Measurements from ENCODE around the gene OR8B4. TPM values are rescaled to one million over a fixed set of nuclear protein-coding genes. Genes with fewer than 3 reads are reported as not detected.
"Not testable (repeated sequence)": the region's sequence is repeated elsewhere in the genome, so short reads cannot be mapped to it uniquely, and the experiment has no call there.

The OR8B4 gene
- total RNA-seq, 4 donors from 2014 or later, result not detected

GRCh38 chr11:124460459-124460858 lies 35.8 kb upstream of the OR8B4 start:
- H3K4me1 ChIP-seq, result no peaks in the 10 kb centered on the region
- no peak for DNase-seq
- no peak for TF ChIP-seq CTCF (IDR thresholded peaks at IDR 0.05)
- TF ChIP-seq POLR2A (IDR thresholded peaks at IDR 0.05), result no peak
- no peak for TF ChIP-seq POLR2AphosphoS5 (IDR thresholded peaks at IDR 0.05)
- no peak for TF ChIP-seq EP300 (IDR thresholded peaks at IDR 0.05; ENCODE audit: low read depth)
- in situ Hi-C loops (cut with MboI; ENCODE audit: low pct_ligation_motif_present in 1 of 4, low pct_unique_long_range_greater_than_20kb in 1 of 4, low sequenced_read_pairs in 3 of 4), result no loop called here
- intact Hi-C loops (cut with DNase I; ENCODE audit: low total_unique reads), result no loop called here
- H3K27me3 ChIP-seq, result no peaks in the 10 kb centered on the region
- H3K36me3 ChIP-seq, result no peaks in the 10 kb centered on the region
- H3K9me3 ChIP-seq, result no peaks in the 10 kb centered on the region
- H3K4me3 ChIP-seq, result no peak overlapping the region
- WGBS, 2 donors (ENCODE audit: low coverage in 1 of 2), result 41 to 75% methylated on average over 1 of the region's 1 CpG
- no peak overlapping the region for H3K27ac ChIP-seq

DNA sequence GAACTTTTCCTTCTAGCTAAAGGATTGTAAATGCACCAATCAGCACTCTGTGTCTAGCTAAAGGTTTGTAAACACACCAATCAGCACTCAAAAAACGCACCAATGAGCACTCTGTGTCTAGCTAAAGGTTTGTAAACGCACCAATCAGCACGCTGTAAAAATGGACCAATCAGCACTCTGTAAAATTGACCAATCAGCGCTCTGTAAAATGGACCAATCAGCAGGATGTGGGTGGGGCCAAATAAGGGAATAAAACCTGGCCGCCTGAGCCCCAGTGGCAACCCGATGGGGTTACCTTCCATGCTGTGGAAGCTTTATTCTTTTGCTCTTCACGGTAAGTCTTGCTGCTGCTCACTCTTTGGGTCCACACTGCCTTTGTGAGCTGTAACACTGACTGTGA lies 34.7 kb upstream of the OR8B4 start:
- in situ Hi-C loops (cut with MboI; ENCODE audit: low pct_ligation_motif_present in 1 of 4, low pct_unique_long_range_greater_than_20kb in 1 of 4, low sequenced_read_pairs in 3 of 4); DNase-seq: not testable (repeated sequence)
- 87% methylated on average over 7 of the region's 7 CpGs; no CpG with 5 or more reads in 1 of the 2 donors for WGBS, 2 donors (ENCODE audit: low coverage in 1 of 2)

DNA sequence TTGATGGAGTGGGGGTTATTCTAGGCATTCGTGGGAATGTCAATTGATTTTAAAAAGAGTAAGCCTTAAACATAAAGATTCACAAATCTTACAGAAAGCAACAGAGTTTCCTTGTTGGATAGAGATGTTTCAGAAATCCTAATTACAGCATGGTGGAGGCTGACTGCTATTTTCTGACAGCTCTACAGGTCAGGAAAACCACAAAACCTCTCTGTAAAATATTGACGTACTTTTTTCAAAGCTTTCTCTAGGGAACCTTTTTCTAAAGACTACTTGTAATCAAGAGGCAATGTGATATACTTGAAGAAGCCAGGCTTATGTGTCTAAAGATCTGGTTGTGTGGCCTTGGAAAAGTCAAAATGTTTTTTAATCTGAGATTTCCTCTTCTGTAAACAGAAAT lies 29.9 kb upstream of the OR8B4 start:
- WGBS, 2 donors (ENCODE audit: low coverage in 1 of 2), result 57 to 67% methylated on average over 2 of the region's 2 CpGs
- intact Hi-C loops (cut with DNase I; ENCODE audit: low total_unique reads), result no loop called here

More for the DNA sequence above, 34.7 kb upstream of the OR8B4 start:
- intact Hi-C loops (cut with DNase I; ENCODE audit: low total_unique reads); H3K27ac ChIP-seq; H3K4me3 ChIP-seq; H3K27me3 ChIP-seq; H3K4me1 ChIP-seq; H3K36me3 ChIP-seq; H3K9me3 ChIP-seq: not testable (repeated sequence)

GRCh38 chr11:124446916-124447315 lies 22.2 kb upstream of the OR8B4 start:
- H3K4me1 ChIP-seq, result no peaks in the 10 kb centered on the region
- H3K27me3 ChIP-seq, result no peaks in the 10 kb centered on the region
- no peak for TF ChIP-seq CTCF (IDR thresholded peaks at IDR 0.05)
- DNase-seq, result no peak
- in situ Hi-C loops (cut with MboI; ENCODE audit: low pct_ligation_motif_present in 1 of 4, low pct_unique_long_range_greater_than_20kb in 1 of 4, low sequenced_read_pairs in 3 of 4) (no loop called here), intact Hi-C loops (cut with DNase I; ENCODE audit: low total_unique reads) (no loop called here)
- 61 to 64% methylated on average over 1 of the region's 1 CpG for WGBS, 2 donors (ENCODE audit: low coverage in 1 of 2)
- H3K36me3 ChIP-seq, result no peaks in the 10 kb centered on the region
- H3K9me3 ChIP-seq, result no peaks in the 10 kb centered on the region
- H3K4me3 ChIP-seq, result no peak overlapping the region
- no peak overlapping the region for H3K27ac ChIP-seq

More for the DNA sequence above, 29.9 kb upstream of the OR8B4 start:
- Histone ChIP-seq H3K9me3 (no peaks in the 10 kb centered on the region), H3K4me1 (no peaks in the 10 kb centered on the region), H3K27me3 (no peaks in the 10 kb centered on the region), H3K27ac (no peak overlapping the region), H3K36me3 (no peaks in the 10 kb centered on the region), H3K4me3 (no peak overlapping the region)
- in situ Hi-C loops (cut with MboI; ENCODE audit: low pct_ligation_motif_present in 1 of 4, low pct_unique_long_range_greater_than_20kb in 1 of 4, low sequenced_read_pairs in 3 of 4), result no loop called here
- TF ChIP-seq CTCF (IDR thresholded peaks at IDR 0.05) (no peak), POLR2A (IDR thresholded peaks at IDR 0.05) (no peak), EP300 (IDR thresholded peaks at IDR 0.05; ENCODE audit: low read depth) (no peak), POLR2AphosphoS5 (IDR thresholded peaks at IDR 0.05) (no peak)
- DNase-seq, result no peak

- Histone ChIP-seq H3K4me3 (no peak within 1 kb of the TSS), H3K27me3 (no peaks in the 10 kb centered on the region), H3K4me1 (no peaks in the 10 kb centered on the region), H3K27ac (no peak within 1 kb of the TSS), H3K9me3 (no peaks in the 10 kb centered on the region), H3K36me3 (no peaks in the 10 kb centered on the region)
- in situ Hi-C loops (cut with MboI; ENCODE audit: low pct_ligation_motif_present in 1 of 4, low pct_unique_long_range_greater_than_20kb in 1 of 4, low sequenced_read_pairs in 3 of 4) (no loop called here), intact Hi-C loops (cut with DNase I; ENCODE audit: low total_unique reads) (no loop called here)
- no peak for DNase-seq
- TF ChIP-seq POLR2A (IDR thresholded peaks at IDR 0.05), result no peak
- TF ChIP-seq POLR2AphosphoS5 (IDR thresholded peaks at IDR 0.05), result no peak
- no peak for TF ChIP-seq CTCF (IDR thresholded peaks at IDR 0.05)
- TF ChIP-seq EP300 (IDR thresholded peaks at IDR 0.05; ENCODE audit: low read depth), result no peak
- 100% methylated on average over 1 of the region's 1 CpG; no CpG with 5 or more reads in 1 of the 2 donors for WGBS, 2 donors (ENCODE audit: low coverage in 1 of 2)
These were observed 21.0 kb upstream of the OR8B4 start, which contains the start of gene OR8B8 for GRCh38 chr11:124445646-124446150. TSS of gene OR8B8 (minus strand) at chr11:124445696. CDS start at chr11:124441085, 4,611 bp downstream.

Measured in transverse colon (tissue), 4 donors.